ENCODE data around the gene REXO4. TPM values are rescaled to one million over a fixed set of nuclear protein-coding genes. Genes with fewer than 3 reads are reported as not detected.

REXO4 gene
- total RNA-seq, 1 experiment from 2014 or later, result 43.6 TPM

DNA sequence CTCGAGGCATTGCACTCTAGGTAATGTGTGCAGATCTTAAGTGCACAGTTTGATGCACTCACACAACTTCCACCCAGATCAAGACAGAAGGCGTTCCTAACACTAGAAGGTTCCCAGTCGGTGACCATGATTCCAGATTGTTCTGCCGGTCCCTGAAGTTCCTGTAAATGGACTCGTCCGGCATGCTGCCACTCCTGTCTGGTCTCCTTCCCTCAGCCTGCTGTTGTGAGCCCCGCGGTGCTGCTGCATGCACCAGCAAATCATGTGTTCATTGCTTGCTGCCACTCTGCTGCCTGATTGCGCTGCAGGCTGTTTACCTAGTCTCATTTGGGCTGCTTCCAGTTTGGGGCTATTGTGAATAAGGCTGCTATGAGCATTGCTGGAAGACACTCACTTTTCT is 30.1 kb downstream of the REXO4 start:
- ChIA-PET CTCF (no interaction called here), POLR2A (no interaction called here)
- peaks cover 12% of the 10 kb centered on the region for H3K4me1 Mint-ChIP-seq (ENCODE audit: low read depth, unreplicated experiment)
- intact Hi-C loops (cut with micrococcal nuclease; ENCODE audit: unreplicated experiment), result no loop called here
- no peak for DNase-seq
- Histone ChIP-seq H3K36me3 (ENCODE audit: control insufficient read depth, insufficient read depth, low read length) (no peaks in the 10 kb centered on the region), H3K27me3 (replicated peaks; ENCODE audit: control insufficient read depth, insufficient read depth, low read length) (no peaks in the 10 kb centered on the region), H3K4me3 (ENCODE audit: low read depth, low read length) (no peak overlapping the region), H3K4me1 (peaks cover 17% of the 10 kb centered on the region), H3K9me3 (no peaks in the 10 kb centered on the region)
- BruUV-seq (replicated peaks), result no TSS peak
- H3K27me3 Mint-ChIP-seq (ENCODE audit: insufficient read depth, unreplicated experiment), result no peaks in the 10 kb centered on the region
- no peaks in the 10 kb centered on the region for H3K36me3 Mint-ChIP-seq (ENCODE audit: insufficient read depth, unreplicated experiment)
- H3K4me3 Mint-ChIP-seq (ENCODE audit: unreplicated experiment), result no peak overlapping the region
- H3K9me3 Mint-ChIP-seq (ENCODE audit: unreplicated experiment), result no peaks in the 10 kb centered on the region
- no peak overlapping the region for H3K27ac Mint-ChIP-seq (ENCODE audit: unreplicated experiment)
- TF ChIP-seq, protein P1, sequence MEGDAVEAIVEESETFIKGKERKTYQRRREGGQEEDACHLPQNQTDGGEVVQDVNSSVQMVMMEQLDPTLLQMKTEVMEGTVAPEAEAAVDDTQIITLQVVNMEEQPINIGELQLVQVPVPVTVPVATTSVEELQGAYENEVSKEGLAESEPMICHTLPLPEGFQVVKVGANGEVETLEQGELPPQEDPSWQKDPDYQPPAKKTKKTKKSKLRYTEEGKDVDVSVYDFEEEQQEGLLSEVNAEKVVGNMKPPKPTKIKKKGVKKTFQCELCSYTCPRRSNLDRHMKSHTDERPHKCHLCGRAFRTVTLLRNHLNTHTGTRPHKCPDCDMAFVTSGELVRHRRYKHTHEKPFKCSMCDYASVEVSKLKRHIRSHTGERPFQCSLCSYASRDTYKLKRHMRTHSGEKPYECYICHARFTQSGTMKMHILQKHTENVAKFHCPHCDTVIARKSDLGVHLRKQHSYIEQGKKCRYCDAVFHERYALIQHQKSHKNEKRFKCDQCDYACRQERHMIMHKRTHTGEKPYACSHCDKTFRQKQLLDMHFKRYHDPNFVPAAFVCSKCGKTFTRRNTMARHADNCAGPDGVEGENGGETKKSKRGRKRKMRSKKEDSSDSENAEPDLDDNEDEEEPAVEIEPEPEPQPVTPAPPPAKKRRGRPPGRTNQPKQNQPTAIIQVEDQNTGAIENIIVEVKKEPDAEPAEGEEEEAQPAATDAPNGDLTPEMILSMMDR (IDR thresholded peaks at IDR 0.05; ENCODE audit: insufficient read depth in 1 of 2, low read depth in 1 of 2, low read length in 1 of 2, severe bottlenecking in 1 of 2, unreplicated experiment in 1 of 2), result no peak

DNA sequence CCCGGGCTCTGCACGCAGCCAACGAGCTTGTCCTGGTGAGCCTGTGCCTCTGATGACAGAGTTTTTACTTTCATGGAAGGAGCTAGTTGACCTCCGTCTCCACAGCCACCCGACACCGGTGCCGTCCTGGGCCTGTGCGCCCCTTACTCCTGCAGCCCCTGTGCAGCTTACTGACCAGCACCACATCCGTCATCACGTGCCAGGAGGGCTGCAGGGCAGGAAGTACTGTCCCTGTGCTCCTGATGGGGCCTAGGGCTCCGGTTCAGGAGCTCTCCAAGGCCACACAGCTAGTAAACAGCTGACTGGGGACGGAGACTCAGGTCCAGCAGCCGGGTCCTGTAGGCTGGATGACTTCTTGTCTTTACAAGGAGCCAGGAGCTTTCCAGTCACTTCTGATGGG is 31.5 kb downstream of the REXO4 start:
- Mint-ChIP-seq H3K36me3 (ENCODE audit: insufficient read depth, unreplicated experiment) (no peaks in the 10 kb centered on the region), H3K4me1 (ENCODE audit: low read depth, unreplicated experiment) (peaks cover 12% of the 10 kb centered on the region), H3K9me3 (ENCODE audit: unreplicated experiment) (no peaks in the 10 kb centered on the region), H3K27ac (ENCODE audit: unreplicated experiment) (no peak overlapping the region), H3K27me3 (ENCODE audit: insufficient read depth, unreplicated experiment) (no peaks in the 10 kb centered on the region), H3K4me3 (ENCODE audit: unreplicated experiment) (no peak overlapping the region)
- Histone ChIP-seq H3K4me3 (ENCODE audit: low read depth, low read length) (no peak overlapping the region), H3K9me3 (no peaks in the 10 kb centered on the region), H3K27me3 (replicated peaks; ENCODE audit: control insufficient read depth, insufficient read depth, low read length) (no peaks in the 10 kb centered on the region), H3K4me1 (peaks cover 13% of the 10 kb centered on the region), H3K36me3 (ENCODE audit: control insufficient read depth, insufficient read depth, low read length) (no peaks in the 10 kb centered on the region)
- BruUV-seq (replicated peaks), result no TSS peak
- intact Hi-C loops (cut with micrococcal nuclease; ENCODE audit: unreplicated experiment), result no loop called here
- CTCF ChIA-PET, result no interaction called here
- POLR2A ChIA-PET, result interaction anchor here (1.1 kb wide), 1 partner anchor 8 kb away, joined by 3 read pairs; no protein-coding TSS in a partner anchor
- TF ChIP-seq, protein P1 (IDR thresholded peaks at IDR 0.05; ENCODE audit: insufficient read depth in 1 of 2, low read depth in 1 of 2, low read length in 1 of 2, severe bottlenecking in 1 of 2, unreplicated experiment in 1 of 2), result no peak
- DNase-seq, result no peak

DNA sequence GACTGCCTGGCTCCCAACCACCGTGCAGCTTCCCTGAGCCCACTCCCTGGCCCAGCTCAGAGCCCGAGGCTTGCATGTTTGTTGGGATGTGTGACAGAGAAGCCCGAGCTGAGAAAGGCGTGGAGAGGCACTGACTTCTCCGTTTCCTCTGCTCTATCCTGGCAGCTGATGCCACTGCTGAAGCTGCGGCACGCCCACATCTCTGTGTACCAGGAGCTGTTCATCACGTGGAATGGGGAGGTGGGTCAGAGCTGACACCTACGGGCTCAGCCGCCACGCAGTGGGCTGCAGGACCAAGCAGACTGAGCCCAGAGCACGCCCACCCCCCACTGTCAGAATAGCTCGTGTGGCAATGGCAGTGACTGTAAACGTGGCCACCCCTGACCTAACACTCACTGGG is 32.4 kb downstream of the REXO4 start:
- Mint-ChIP-seq H3K9me3 (ENCODE audit: unreplicated experiment) (no peaks in the 10 kb centered on the region), H3K27ac (ENCODE audit: unreplicated experiment) (no peak overlapping the region), H3K27me3 (ENCODE audit: insufficient read depth, unreplicated experiment) (no peaks in the 10 kb centered on the region), H3K4me3 (ENCODE audit: unreplicated experiment) (no peak overlapping the region), H3K36me3 (ENCODE audit: insufficient read depth, unreplicated experiment) (no peaks in the 10 kb centered on the region), H3K4me1 (ENCODE audit: low read depth, unreplicated experiment) (peaks cover 12% of the 10 kb centered on the region)
- BruUV-seq (replicated peaks), result no TSS peak
- H3K9me3 ChIP-seq, result no peaks in the 10 kb centered on the region
- no peak for DNase-seq
- TF ChIP-seq, protein P1 (IDR thresholded peaks at IDR 0.05; ENCODE audit: insufficient read depth in 1 of 2, low read depth in 1 of 2, low read length in 1 of 2, severe bottlenecking in 1 of 2, unreplicated experiment in 1 of 2), result no peak
- no peaks in the 10 kb centered on the region for H3K36me3 ChIP-seq (ENCODE audit: control insufficient read depth, insufficient read depth, low read length)
- H3K4me3 ChIP-seq (ENCODE audit: low read depth, low read length), result no peak overlapping the region
- no peaks in the 10 kb centered on the region for H3K27me3 ChIP-seq (replicated peaks; ENCODE audit: control insufficient read depth, insufficient read depth, low read length)
- H3K4me1 ChIP-seq, result peaks cover 6% of the 10 kb centered on the region
- CTCF ChIA-PET, result no interaction called here
- POLR2A ChIA-PET, result no interaction called here
- intact Hi-C loops (cut with micrococcal nuclease; ENCODE audit: unreplicated experiment), result no loop called here

Data from Caco-2 (cell line).